ENCODE data around the gene ZNF410.
"Not testable (repeated sequence)": the region's sequence is repeated elsewhere in the genome, so short reads cannot be mapped to it uniquely, and the experiment has no call there.

The ZNF410 gene

DNA sequence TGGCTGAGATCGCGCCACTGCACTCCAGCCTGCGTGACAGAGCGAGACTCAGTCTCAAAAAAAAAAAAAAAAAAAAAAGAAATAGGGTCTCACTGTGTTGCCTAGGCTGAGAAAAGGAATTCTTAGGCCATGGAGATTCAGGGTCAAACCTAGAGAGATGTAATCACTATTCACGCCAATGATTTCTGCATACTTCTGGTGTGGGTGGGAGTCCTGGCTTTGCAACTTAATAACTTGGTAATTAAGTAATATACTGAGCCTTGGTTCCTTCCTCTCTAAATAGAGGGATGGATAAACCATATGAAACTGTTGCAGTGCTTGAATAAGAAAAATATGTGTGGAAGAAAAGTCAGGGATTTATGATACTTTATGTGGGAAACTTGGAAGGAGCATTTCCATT lies 2.7 kb downstream of the ZNF410 start:
- Histone ChIP-seq H3K27ac (ENCODE audit: low read length) (no peak overlapping the region), H3K4me3 (ENCODE audit: low read length) (no peak overlapping the region)

DNA sequence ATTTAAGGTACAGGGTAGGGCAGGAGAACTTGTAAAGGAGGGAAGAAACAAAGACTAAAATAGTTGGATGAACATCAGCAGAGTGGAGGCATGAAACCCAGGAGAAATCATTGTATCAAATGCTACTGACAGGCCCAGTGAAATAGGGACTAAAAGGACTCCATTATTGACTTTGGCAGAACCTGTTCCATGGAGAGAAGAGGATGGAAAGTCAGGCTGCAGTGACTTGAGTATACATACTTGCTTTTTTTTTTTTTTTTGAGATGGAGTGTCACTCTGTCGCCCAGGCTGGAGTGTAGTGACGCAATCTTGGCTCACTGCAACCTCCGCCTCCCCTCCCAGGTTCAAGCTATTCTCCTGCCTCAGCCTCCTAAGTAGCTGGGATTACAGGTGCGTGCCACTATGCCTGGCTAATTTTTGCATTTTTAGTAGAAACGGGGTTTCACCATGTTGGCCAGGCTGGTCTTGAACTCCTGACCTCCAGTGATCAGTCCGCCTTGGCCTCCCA lies 7.6 kb downstream of the ZNF410 start:
- not testable (repeated sequence) for H2AFZ ChIP-seq (ENCODE audit: low read depth, low read length); H3K4me2 ChIP-seq (ENCODE audit: low read length); H4K20me1 ChIP-seq (ENCODE audit: insufficient read depth, low read length); H3K9ac ChIP-seq (ENCODE audit: low read length); H3K9me3 ChIP-seq (ENCODE audit: insufficient read depth, low read length); H3K4me1 ChIP-seq (ENCODE audit: low read length); H3K27ac ChIP-seq (ENCODE audit: low read length); H3K27me3 ChIP-seq (ENCODE audit: low read depth, low read length); H3K4me3 ChIP-seq (ENCODE audit: low read length)
- Histone ChIP-seq H3K36me3 (replicated peaks; ENCODE audit: low read depth, low read length) (peaks cover 34% of the 10 kb centered on the region), H3K79me2 (ENCODE audit: low read length) (peaks cover 34% of the 10 kb centered on the region)

More for the DNA sequence above, 2.7 kb downstream of the ZNF410 start:
- no peaks in the 10 kb centered on the region for H3K9me3 ChIP-seq (ENCODE audit: insufficient read depth, low read length)
- no peak overlapping the region for H2AFZ ChIP-seq (ENCODE audit: low read depth, low read length)
- H3K79me2 ChIP-seq (ENCODE audit: low read length): peaks cover 72% of the 10 kb centered on the region
- peaks cover 24% of the 10 kb centered on the region for H3K4me1 ChIP-seq (ENCODE audit: low read length)
- no peak overlapping the region for H3K4me2 ChIP-seq (ENCODE audit: low read length)
- H4K20me1 ChIP-seq (ENCODE audit: insufficient read depth, low read length): no peaks in the 10 kb centered on the region; the same call in 1 of the 2 replicates
- H3K9ac ChIP-seq (ENCODE audit: low read length): no peak overlapping the region
- H3K36me3 ChIP-seq (replicated peaks; ENCODE audit: low read depth, low read length): peaks cover 10% of the 10 kb centered on the region
- no peak for TF ChIP-seq EZH2phosphoT487 (IDR thresholded peaks at IDR 0.05; ENCODE audit: low read depth)
- TF ChIP-seq, protein P1, sequence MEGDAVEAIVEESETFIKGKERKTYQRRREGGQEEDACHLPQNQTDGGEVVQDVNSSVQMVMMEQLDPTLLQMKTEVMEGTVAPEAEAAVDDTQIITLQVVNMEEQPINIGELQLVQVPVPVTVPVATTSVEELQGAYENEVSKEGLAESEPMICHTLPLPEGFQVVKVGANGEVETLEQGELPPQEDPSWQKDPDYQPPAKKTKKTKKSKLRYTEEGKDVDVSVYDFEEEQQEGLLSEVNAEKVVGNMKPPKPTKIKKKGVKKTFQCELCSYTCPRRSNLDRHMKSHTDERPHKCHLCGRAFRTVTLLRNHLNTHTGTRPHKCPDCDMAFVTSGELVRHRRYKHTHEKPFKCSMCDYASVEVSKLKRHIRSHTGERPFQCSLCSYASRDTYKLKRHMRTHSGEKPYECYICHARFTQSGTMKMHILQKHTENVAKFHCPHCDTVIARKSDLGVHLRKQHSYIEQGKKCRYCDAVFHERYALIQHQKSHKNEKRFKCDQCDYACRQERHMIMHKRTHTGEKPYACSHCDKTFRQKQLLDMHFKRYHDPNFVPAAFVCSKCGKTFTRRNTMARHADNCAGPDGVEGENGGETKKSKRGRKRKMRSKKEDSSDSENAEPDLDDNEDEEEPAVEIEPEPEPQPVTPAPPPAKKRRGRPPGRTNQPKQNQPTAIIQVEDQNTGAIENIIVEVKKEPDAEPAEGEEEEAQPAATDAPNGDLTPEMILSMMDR (IDR thresholded peaks at IDR 0.05; ENCODE audit: low read depth, low read length): no peak
- H3K27me3 ChIP-seq (ENCODE audit: low read depth, low read length): no peaks in the 10 kb centered on the region

DNA sequence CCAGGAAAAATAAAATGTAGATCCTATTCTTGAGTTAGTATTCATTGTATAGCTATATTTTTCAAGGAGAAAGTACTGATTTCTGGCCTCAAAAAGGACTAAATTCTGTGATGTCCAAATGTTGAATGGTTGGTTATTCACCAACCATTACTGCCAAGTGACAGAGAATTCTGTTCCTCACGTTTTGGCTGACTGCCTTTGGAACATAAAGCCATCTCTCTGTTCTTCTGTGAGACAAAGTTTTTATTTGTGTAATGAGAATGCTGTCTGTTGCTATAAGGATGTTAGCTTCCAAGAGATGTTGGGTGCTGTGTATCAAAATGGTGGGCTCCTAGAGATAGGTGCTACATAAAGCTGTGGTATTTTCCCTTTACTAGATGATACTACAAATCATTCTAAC lies 9.3 kb downstream of the ZNF410 start:
- no peaks in the 10 kb centered on the region for H3K27me3 ChIP-seq (ENCODE audit: low read depth, low read length)
- no peak for TF ChIP-seq EZH2phosphoT487 (IDR thresholded peaks at IDR 0.05; ENCODE audit: low read depth)
- H3K79me2 ChIP-seq (ENCODE audit: low read length): peaks cover 17% of the 10 kb centered on the region
- no peaks in the 10 kb centered on the region for H3K4me1 ChIP-seq (ENCODE audit: low read length)
- no peak overlapping the region for H3K4me2 ChIP-seq (ENCODE audit: low read length)
- no peak overlapping the region for H2AFZ ChIP-seq (ENCODE audit: low read depth, low read length)
- no peak overlapping the region for H3K4me3 ChIP-seq (ENCODE audit: low read length)
- no peaks in the 10 kb centered on the region for H3K9me3 ChIP-seq (ENCODE audit: insufficient read depth, low read length)
- H3K36me3 ChIP-seq (replicated peaks; ENCODE audit: low read depth, low read length): peaks cover 34% of the 10 kb centered on the region
- no peak overlapping the region for H3K27ac ChIP-seq (ENCODE audit: low read length)
- no peak overlapping the region for H3K9ac ChIP-seq (ENCODE audit: low read length)
- no peaks in the 10 kb centered on the region for H4K20me1 ChIP-seq (ENCODE audit: insufficient read depth, low read length)

DNA sequence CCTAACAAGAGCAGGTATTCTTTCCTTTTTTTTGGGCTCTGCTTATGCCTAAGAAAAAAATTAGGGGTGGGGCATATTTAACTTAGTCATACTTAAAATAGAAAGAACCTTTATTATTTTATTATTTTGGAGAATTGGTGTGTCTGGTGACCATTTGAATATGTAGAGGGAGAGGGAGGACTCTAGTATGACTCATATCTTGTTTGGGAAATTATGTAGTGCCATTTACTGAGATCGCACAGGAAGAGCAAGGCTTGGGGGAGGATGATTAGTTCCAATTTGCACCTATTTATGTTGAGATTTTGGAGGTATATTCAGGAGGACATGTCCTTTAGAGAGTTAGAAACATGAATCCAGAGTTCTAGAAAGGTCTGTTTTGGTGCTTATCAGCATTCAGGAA lies 9.9 kb downstream of the ZNF410 start:
- Histone ChIP-seq H3K9ac (ENCODE audit: low read length) (no peak overlapping the region), H3K4me2 (ENCODE audit: low read length) (no peak overlapping the region), H3K36me3 (replicated peaks; ENCODE audit: low read depth, low read length) (peaks cover 34% of the 10 kb centered on the region), H3K4me3 (ENCODE audit: low read length) (no peak overlapping the region), H2AFZ (ENCODE audit: low read depth, low read length) (no peak overlapping the region), H4K20me1 (ENCODE audit: insufficient read depth, low read length) (no peaks in the 10 kb centered on the region), H3K4me1 (ENCODE audit: low read length) (no peaks in the 10 kb centered on the region), H3K79me2 (ENCODE audit: low read length) (peaks cover 11% of the 10 kb centered on the region), H3K27ac (ENCODE audit: low read length) (no peak overlapping the region), H3K9me3 (ENCODE audit: insufficient read depth, low read length) (no peaks in the 10 kb centered on the region), H3K27me3 (ENCODE audit: low read depth, low read length) (no peaks in the 10 kb centered on the region)
- TF ChIP-seq, protein P1 (IDR thresholded peaks at IDR 0.05; ENCODE audit: low read depth, low read length): no peak
- no peak for TF ChIP-seq EZH2phosphoT487 (IDR thresholded peaks at IDR 0.05; ENCODE audit: low read depth)

DNA sequence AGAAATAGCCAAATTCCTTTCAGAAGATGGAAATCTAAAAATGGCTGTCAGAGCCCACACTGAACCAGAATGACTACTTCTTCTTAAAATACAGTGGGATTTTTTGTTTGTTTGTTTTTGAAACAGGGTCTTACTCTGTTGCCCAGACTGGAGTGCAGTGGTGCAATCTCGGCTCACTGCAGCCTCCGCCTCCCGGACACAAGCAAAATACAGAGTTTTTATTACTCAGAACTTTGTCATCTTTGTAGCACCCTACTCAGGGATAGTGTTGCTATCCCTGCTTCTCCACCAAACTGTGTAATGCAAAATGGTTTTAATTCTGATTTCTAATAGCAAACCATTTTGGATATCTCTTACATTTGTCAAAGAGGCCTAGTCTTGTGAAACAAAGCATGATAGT lies 16.4 kb downstream of the ZNF410 start:
- Histone ChIP-seq H3K36me3 (replicated peaks; ENCODE audit: low read depth, low read length) (peaks cover 30% of the 10 kb centered on the region), H3K9me3 (ENCODE audit: insufficient read depth, low read length) (no peaks in the 10 kb centered on the region), H2AFZ (ENCODE audit: low read depth, low read length) (no peak overlapping the region), H3K79me2 (ENCODE audit: low read length) (no peaks in the 10 kb centered on the region), H3K4me3 (ENCODE audit: low read length) (no peak overlapping the region), H3K27ac (ENCODE audit: low read length) (no peak overlapping the region), H3K9ac (ENCODE audit: low read length) (no peak overlapping the region), H4K20me1 (ENCODE audit: insufficient read depth, low read length) (no peaks in the 10 kb centered on the region), H3K4me2 (ENCODE audit: low read length) (no peak overlapping the region), H3K27me3 (ENCODE audit: low read depth, low read length) (no peaks in the 10 kb centered on the region), H3K4me1 (ENCODE audit: low read length) (no peaks in the 10 kb centered on the region)
- no peak for TF ChIP-seq EZH2phosphoT487 (IDR thresholded peaks at IDR 0.05; ENCODE audit: low read depth)
- TF ChIP-seq, protein P1 (IDR thresholded peaks at IDR 0.05; ENCODE audit: low read depth, low read length): no peak

Data from OCI-LY3 (cell line).